GM18508 (cell line): ENCODE measurements around the gene FSTL1.
A peak's percentile ranks its signal among the peaks of the same experiment; 100 is the strongest.

Experiments
- ATAC-seq: cut with Tn5 transposase; IDR thresholded peaks from one replicate; pipeline ENCODE4 v1.9.1; 2021; ENCODE audit warnings: moderate number of reproducible peaks; ENCODE audit not compliant: insufficient read depth, unreplicated experiment

The FSTL1 gene

DNA sequence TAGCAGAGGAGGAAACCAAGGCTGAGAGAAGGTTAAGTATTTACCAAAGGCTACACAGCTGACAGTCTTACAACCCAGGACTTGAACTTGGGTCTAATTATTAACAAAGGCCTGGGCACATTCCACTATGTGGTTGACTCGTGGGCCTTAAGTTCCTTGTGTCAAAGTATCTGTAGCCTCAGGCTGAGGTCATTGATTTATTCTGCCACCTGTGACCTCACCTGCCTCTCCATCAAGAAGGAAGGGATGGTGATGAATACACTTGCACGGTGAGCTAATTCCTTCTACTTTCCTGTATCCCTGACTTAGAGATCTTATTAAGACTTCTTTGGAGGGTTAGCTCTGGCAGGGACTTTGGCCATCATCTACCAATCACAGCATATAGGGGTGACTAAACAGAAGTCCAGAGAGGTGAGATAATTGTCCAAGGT is 81.7 kb downstream of the FSTL1 start:
- peak; percentile 94 for ATAC-seq

DNA sequence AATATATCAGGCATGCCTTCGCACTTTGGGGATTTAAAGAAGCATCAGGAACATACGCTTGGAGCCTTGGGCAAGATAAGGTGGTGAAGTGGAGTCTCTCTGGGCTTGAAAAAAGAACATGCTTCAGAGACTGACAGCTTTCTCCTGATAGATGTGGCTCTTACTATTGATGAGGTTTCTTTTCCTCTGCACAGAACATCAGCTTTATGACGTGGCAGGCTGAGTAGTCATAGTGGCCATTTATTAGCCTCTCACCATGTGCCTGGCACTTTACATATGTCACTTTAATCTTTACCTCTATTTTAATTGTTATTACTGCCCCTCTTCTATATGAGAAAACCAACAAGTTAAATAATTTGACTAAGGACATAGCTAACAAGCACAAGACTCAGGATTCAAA is 82.6 kb downstream of the FSTL1 start:
- no peak for ATAC-seq

DNA sequence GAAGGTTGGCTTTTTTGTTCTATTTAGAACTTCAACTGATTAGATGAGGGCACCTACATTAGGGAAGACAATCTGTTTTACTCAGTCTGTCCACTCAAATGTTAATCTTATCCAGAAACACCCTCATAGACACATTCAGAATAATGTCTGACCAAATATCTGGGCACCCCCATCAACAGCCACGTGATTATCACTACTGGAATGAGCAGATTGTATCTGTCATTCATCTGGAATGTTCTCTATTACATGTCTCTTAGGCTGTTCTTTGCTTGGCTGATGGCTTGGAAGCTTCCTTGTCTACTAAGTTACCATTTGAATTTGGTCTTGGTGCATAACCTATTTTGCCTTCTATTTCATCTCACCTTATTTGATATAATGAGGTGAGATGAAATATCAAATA is 86.0 kb downstream of the FSTL1 start:
- ATAC-seq, result no peak

DNA sequence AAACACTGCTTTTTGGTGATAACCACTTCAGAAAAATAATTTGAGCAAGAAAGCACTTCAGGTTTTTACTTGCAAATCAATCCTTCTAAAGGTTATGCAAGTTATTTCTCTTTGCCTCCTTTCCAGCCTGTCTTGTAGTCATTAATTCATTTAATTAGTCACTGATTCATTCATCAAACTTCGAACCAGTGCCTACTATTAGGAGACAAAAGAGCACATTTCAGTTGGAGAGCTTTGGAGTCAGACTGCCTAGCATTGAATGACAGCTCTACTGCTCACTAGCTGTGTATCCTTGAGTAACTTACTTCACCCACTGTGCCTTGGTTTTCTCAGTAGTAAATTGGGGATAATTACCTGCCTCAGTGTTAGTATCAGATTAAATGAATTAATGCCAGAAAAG is 86.7 kb downstream of the FSTL1 start:
- no peak for ATAC-seq

DNA sequence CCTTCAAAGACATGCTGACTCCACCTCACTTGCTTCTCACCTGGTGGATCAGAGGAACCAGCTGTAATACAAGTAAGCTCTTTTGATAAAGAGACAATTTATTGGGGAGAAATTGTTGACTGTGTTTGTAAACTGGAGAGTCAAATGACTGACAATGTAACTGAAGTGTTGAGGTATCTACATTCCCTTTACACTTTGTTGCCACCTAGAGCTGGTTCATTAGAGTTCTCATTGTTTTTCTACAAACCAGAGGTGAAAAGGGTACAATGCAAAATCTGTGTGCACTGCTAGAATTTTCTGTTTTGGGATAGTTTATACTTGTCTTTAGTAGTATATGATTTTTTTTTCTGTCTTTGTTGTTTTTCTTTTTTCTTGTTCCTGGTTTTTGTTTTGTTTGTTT is 93.0 kb downstream of the FSTL1 start:
- ATAC-seq, result no peak

DNA sequence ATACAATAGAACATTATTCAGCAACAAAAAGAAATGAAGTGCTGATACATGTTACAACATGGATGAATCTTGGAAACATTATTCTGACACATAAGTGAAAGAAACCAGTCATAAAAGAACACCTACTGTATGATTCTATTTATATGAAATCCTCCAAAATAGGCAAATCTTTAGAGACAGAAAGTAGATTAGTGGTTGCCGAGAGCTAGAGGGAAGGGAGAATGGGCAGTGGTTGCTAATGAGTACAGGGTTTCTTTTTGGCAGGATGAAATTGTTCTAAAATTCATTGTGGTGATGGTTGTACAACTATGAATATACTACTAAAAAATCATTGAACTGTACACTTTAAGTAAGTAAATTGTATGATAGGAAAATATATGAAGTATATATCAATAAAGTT is 95.3 kb downstream of the FSTL1 start:
- no peak for ATAC-seq

DNA sequence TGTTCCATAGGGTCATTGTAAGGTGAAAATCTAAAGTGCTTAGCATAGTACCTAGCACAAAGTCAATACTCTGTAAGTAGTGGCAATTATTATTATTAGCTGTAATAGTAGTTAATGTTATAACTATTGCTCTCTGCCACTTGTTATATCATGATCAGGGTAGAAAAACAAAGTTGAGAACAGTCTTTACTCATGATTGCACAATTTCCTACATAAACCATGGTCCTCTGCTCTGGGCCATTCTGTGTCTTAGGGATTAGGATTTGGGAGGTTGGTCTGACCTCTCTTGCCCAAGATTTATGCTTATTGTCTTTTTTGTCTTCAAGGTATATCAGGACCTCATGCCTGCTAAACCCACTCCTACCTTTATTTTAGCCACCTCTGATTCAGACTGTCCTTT is 97.3 kb downstream of the FSTL1 start:
- no peak for ATAC-seq

DNA sequence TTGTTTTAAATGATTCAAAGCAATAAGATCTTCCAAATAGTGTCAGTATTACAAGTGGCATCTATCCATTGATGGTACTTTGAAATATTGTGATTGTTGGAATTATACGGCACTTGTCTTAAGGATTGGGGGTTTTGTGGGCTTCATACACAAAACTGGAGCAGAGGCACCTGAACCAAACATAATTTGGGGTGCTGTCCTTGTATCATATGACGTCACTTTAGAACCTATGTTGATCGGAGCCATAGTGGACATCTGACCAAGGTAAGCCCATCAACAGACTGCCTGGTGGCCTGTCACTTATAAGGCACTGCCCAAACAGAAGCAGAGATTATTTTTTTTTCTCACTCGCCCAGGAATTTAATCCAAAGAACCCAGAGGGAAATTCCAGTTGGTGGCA is 98.8 kb downstream of the FSTL1 start:
- no peak for ATAC-seq

DNA sequence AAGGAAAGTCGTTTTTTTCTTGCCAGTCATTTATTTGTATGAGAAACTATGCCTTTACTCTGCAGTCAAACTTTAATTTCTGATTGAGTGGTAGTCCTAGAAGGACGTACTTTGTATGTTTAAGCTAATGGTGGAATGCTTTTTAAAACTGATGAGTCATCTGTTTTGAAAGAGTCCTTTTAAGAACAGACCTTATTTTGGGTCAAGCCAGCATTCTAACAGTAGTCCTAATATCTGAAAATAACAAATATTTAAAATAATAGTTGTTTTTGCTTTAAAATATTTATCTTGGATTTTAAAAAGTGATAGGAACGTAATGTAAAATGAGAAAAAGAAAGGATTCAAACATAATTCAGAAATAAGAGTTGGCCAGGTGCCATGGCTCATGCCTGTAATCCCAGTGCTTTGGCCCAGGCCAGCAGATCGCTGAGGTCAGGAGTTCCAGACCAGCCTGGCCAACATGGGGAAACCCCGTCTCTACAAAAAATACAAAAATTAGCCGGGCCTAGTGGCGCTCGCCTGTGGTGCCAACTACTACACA is 100.3 kb downstream of the FSTL1 start:
- ATAC-seq, result no peak

DNA sequence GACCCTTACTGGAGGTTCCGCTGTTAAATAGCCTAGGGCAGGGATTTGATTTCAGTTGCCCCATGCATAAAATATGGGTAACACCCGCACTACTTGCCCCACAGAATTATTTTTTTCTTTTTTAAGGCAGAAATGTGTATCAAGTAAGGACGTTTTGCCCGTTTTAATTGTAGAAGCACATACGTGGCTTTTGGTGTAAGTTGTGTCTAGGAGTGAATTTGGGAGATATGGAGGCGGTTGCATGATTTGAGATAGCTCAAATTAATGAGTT is 101.0 kb downstream of the FSTL1 start:
- no peak for ATAC-seq

DNA sequence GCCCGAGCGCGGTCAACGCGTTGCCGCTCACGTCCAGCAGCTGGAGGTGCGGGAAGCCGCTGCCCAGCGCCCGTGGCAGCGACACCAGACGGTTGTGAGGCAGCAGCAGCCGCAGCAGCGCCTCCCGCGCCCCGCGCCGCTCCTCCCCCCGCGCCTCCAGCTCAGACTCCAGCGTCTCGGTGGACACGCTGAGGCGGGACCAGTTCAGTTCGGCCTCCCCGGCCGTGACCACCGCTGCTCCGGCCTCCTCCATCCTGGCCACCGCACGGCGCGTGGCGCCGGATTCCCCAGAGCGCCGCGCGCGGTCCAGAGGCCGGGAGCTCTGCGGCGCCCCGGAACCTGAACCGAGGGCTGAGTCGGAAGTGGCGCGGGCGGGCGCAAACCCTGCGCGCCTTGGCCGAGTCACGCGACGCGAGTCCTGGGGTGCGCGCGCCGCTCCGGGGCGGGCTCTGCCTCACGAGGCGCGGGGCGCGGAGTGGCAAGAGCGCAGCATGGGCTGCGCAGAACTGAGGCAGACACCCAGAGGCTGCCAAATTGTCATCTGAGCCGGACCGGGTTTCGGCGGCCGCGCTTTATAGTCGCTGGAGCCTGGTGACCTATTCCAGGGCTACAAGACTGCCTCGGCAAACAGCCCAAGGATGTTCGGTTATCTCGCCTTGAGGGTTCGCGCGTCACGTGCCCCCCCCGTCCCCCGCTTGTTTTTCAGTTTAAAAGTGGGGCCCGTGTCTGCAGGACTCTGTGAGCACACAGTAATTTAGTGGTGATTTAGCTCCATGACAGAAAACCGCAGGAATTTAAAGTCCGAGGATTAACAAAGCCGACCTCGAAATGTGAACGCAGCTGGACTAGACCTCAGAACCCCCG is 101.6 kb downstream of the FSTL1 start, which contains the start of gene LRRC58:
LRRC58 (minus strand) TSS at position 364 of the 864 bp plus-strand sequence; CDS start at position 253, 111 bp downstream.
- peak; percentile 50 for ATAC-seq

DNA sequence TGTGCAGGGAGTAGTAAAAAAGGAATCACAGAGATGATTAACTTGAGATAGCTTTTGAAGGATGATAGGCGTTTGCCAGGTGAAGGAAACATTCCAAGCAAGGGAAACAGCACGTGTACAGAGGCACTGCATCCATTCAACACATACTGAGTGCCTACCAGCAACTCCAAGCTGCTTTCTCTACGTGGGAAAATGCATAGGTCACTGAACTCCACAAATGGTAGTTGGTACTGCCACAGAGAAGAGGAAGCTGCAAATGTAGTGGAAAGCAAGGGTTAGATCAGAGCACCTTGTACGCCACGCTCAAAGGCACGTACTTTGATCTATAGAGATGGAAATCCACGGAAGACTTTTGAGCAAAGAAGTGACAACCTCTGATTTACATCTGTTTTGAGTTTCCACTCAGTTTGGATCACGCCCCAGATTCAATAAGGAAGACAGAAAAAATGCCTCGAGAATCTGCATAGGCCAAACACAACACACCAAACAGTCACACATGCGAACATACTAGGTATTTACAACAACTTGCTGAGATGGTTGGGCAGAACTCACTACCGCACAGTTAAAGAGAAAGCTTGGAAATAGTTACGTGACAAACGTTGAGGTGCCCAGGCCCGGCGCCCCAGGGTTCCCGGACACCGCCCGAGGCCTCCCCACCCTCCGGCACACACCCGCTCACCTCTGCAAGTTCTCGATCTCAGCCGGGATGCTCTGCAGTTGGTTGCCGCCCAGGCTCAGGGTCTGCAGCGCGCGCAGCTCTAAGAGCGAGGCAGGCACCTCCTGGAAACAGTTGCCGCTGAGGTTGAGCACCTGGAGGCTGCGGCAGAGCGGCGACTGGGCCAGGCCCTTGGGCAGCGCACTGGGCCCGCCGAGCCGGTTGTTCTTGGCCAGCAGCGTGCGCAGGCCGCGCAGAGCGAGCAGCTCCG is 102.5 kb downstream of the FSTL1 start:
- peak; percentile 26 for ATAC-seq

DNA sequence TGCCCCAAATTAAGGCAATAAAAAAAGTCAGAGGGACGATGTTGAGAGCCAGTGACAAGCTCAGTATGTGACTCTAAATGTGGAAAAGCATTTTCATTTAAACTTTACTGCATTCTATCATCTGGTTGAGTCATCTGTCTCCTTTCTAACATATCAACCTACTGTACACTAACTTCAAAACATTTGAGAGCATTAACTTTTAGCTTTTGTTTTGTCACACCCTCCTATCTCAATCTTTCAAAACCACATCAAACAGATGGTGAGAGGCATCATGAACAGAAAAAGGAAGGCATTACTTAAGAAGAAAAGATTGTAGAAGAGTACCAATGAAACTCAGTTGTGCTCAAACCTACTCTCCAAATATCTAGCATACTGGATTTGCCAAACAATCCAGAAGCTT is 106.4 kb downstream of the FSTL1 start:
- ATAC-seq, result no peak
